Suprapubic skin (tissue), 4 donors: ENCODE measurements around the gene WDR1. TPM values are rescaled to one million over a fixed set of nuclear protein-coding genes. Genes with fewer than 3 reads are reported as not detected.
A peak's percentile ranks its signal among the peaks of the same experiment; 100 is the strongest.
"Not testable (repeated sequence)": the region's sequence is repeated elsewhere in the genome, so short reads cannot be mapped to it uniquely, and the experiment has no call there.

Experiments used
- DNase-seq, 2 donors: peaks; one replicate each; pipeline ENCODE4 v3.0.0-alpha.2; 2019; ENCODE audit warnings: low spot score in 2 of 2
- H3K27ac ChIP-seq: fragments of 200-600 bp; sonication (generic); one replicate; pipeline ENCODE4 v1.5.1; 2019
- H3K27me3 ChIP-seq: fragments of 200-600 bp; sonication (generic); one replicate; pipeline ENCODE4 v1.5.1; 2019
- H3K36me3 ChIP-seq: fragments of 200-600 bp; sonication (generic); one replicate; pipeline ENCODE4 v1.5.1; 2019
- H3K4me1 ChIP-seq: fragments of 200-600 bp; sonication (generic); one replicate; pipeline ENCODE4 v1.5.1; 2019
- H3K4me3 ChIP-seq: fragments of 200-600 bp; sonication (generic); one replicate; pipeline ENCODE4 v1.5.1; 2019; ENCODE audit warnings: mild to moderate bottlenecking
- H3K9me3 ChIP-seq: fragments of 200-600 bp; sonication (generic); one replicate; pipeline ENCODE4 v1.5.1; 2019
- CTCF ChIP-seq, 2 donors: fragments of 200-600 bp in 1 of 2; fragments of 450-650 bp in 1 of 2; sonication (generic) in 1 of 2; IDR thresholded peaks; one replicate each; pipeline ENCODE4 v1.5.1; 2016 to 2019; ENCODE audit warnings: antibody characterized with exemption in 2 of 2, mild to moderate bottlenecking in 1 of 2, moderate library complexity in 1 of 2
- EP300 ChIP-seq: sonication (generic); formaldehyde crosslinking; IDR thresholded peaks from one replicate; pipeline ENCODE4 v1.6.1; 2017; ENCODE audit warnings: antibody characterized with exemption
- POLR2A ChIP-seq, 2 donors: fragments of 450-650 bp; IDR thresholded peaks; one replicate each; pipeline ENCODE4 v1.6.1; 2017; ENCODE audit warnings: antibody characterized with exemption in 2 of 2, mild to moderate bottlenecking in 2 of 2, moderate library complexity in 2 of 2
- POLR2AphosphoS5 ChIP-seq, 3 donors: sonication (generic); formaldehyde crosslinking; IDR thresholded peaks; one replicate each; pipeline ENCODE4 v1.6.1; 2017; ENCODE audit warnings: antibody characterized with exemption in 3 of 3
- WGBS: methylation state at CpG from one replicate; pipeline ENCODE4 v1.1.5; 2018; 5-methylcytosine and 5-hydroxymethylcytosine counted together
- total RNA-seq, 4 donors: library from RNA; depleted of rRNA; stranded (reverse); fragments of >200 nt; gene quantifications; one replicate each; pipeline ENCODE4 v1.1.0, GENCODE V29; 2016

WDR1 gene
- total RNA-seq, 4 donors from 2014 or later = 113 to 126 (median 117) TPM

- H3K36me3 ChIP-seq = no peaks in the 10 kb centered on the region
- 76% methylated on average over 11 of the region's 14 CpGs for WGBS
- H3K9me3 ChIP-seq = no peaks in the 10 kb centered on the region
- DNase-seq = no peak
- peaks cover 6% of the 10 kb centered on the region for H3K4me1 ChIP-seq
- TF ChIP-seq EP300 (no peak), POLR2AphosphoS5 (IDR thresholded peaks at IDR 0.05) (no peak), POLR2A (IDR thresholded peaks at IDR 0.05) (no peak), CTCF (IDR thresholded peaks at IDR 0.05) (no peak)
- H3K27ac ChIP-seq = peak overlapping the region; percentile 62
- no peak overlapping the region for H3K4me3 ChIP-seq
- H3K27me3 ChIP-seq = no peaks in the 10 kb centered on the region
Measured at GRCh38 chr4:10130178-10130888, 13.7 kb upstream of the WDR1 start.

GRCh38 chr4:10129196-10130177 lies 12.9 kb upstream of the WDR1 start:
- H3K36me3 ChIP-seq = no peaks in the 10 kb centered on the region
- no peaks in the 10 kb centered on the region for H3K27me3 ChIP-seq
- WGBS = 79% methylated on average over 13 of the region's 13 CpGs
- peaks cover 6% of the 10 kb centered on the region for H3K4me1 ChIP-seq
- no peak for DNase-seq
- H3K4me3 ChIP-seq = no peak overlapping the region
- H3K27ac ChIP-seq = peak overlapping the region; percentile 62
- TF ChIP-seq EP300 = no peak
- TF ChIP-seq POLR2A (IDR thresholded peaks at IDR 0.05) = no peak
- no peak for TF ChIP-seq POLR2AphosphoS5 (IDR thresholded peaks at IDR 0.05)
- H3K9me3 ChIP-seq = no peaks in the 10 kb centered on the region

- Histone ChIP-seq H3K27me3 (no peaks in the 10 kb centered on the region), H3K9me3 (no peaks in the 10 kb centered on the region), H3K4me3 (no peak overlapping the region), H3K36me3 (no peaks in the 10 kb centered on the region), H3K27ac (peak overlapping the region; percentile 12), H3K4me1 (peaks cover 6% of the 10 kb centered on the region)
- 38% methylated on average over 2 of the region's 2 CpGs for WGBS
- no peak for DNase-seq
- no peak for TF ChIP-seq CTCF (IDR thresholded peaks at IDR 0.05)
- no peak for TF ChIP-seq POLR2A (IDR thresholded peaks at IDR 0.05)
- TF ChIP-seq POLR2AphosphoS5 (IDR thresholded peaks at IDR 0.05) = no peak
- no peak for TF ChIP-seq EP300
Measured at GRCh38 chr4:10128761-10129160, 12.2 kb upstream of the WDR1 start.

- H3K4me1 ChIP-seq, H3K27ac ChIP-seq, DNase-seq, H3K4me3 ChIP-seq, H3K27me3 ChIP-seq, H3K9me3 ChIP-seq, H3K36me3 ChIP-seq: not testable (repeated sequence)
- 82% methylated on average over 7 of the region's 7 CpGs for WGBS
Measured at GRCh38 chr4:10127531-10127930, 10.9 kb upstream of the WDR1 start.

- no peaks in the 10 kb centered on the region for H3K36me3 ChIP-seq
- 85% methylated on average over 11 of the region's 13 CpGs for WGBS
- no peaks in the 10 kb centered on the region for H3K9me3 ChIP-seq
- no peak for DNase-seq
- no peaks in the 10 kb centered on the region for H3K27me3 ChIP-seq
- H3K4me1 ChIP-seq = no peaks in the 10 kb centered on the region
- no peak overlapping the region for H3K27ac ChIP-seq
- TF ChIP-seq POLR2AphosphoS5 (IDR thresholded peaks at IDR 0.05) = no peak
- no peak overlapping the region for H3K4me3 ChIP-seq
Measured at GRCh38 chr4:10124167-10124930, 7.8 kb upstream of the WDR1 start.

GRCh38 chr4:10123227-10124101 lies 6.9 kb upstream of the WDR1 start:
- no peaks in the 10 kb centered on the region for H3K27me3 ChIP-seq
- H3K4me3 ChIP-seq = no peak overlapping the region
- DNase-seq = no peak
- no peaks in the 10 kb centered on the region for H3K4me1 ChIP-seq
- H3K27ac ChIP-seq = no peak overlapping the region
- H3K9me3 ChIP-seq = no peaks in the 10 kb centered on the region
- H3K36me3 ChIP-seq = no peaks in the 10 kb centered on the region
- TF ChIP-seq POLR2A (IDR thresholded peaks at IDR 0.05) (no peak), EP300 (no peak), CTCF (IDR thresholded peaks at IDR 0.05) (no peak), POLR2AphosphoS5 (IDR thresholded peaks at IDR 0.05) (no peak)
- WGBS = 73% methylated on average over 11 of the region's 12 CpGs
